Progenitor cell of endocrine pancreas (in vitro differentiated cells): ENCODE data around the gene EDIL3. TPM values are rescaled to one million over a fixed set of nuclear protein-coding genes. Genes with fewer than 3 reads are reported as not detected.

Experiments
- DNase-seq: peaks from one replicate; pipeline ENCODE4 v3.0.0; 2021; ENCODE audit warnings: low spot score; ENCODE audit not compliant: unreplicated experiment
- H3K27ac Mint-ChIP-seq: 2 replicates; pipeline ENCODE4 v1.8.0; 2021; ENCODE audit warnings: mild to moderate bottlenecking, moderate library complexity, mixed read lengths
- H3K27me3 Mint-ChIP-seq: 2 replicates; pipeline ENCODE4 v1.8.0; 2021; ENCODE audit warnings: mixed read lengths
- H3K36me3 Mint-ChIP-seq: 2 replicates; pipeline ENCODE4 v1.8.0; 2022; ENCODE audit warnings: mixed read lengths; ENCODE audit not compliant: insufficient read depth
- H3K4me1 Mint-ChIP-seq: 2 replicates; pipeline ENCODE4 v1.8.0; 2021; ENCODE audit warnings: low read depth, mixed read lengths
- H3K4me3 Mint-ChIP-seq: 2 replicates; pipeline ENCODE4 v1.8.0; 2021; ENCODE audit warnings: low read depth, mild to moderate bottlenecking, moderate library complexity, mixed read lengths
- H3K9me3 Mint-ChIP-seq: 2 replicates; pipeline ENCODE4 v1.8.0; 2021; ENCODE audit warnings: low read depth, mixed read lengths
- CTCF ChIP-seq: fragments of 200-600 bp; sonication (generic); IDR thresholded peaks from one replicate; pipeline ENCODE4 v1.5.0; 2021; ENCODE audit warnings: antibody characterized with exemption, mild to moderate bottlenecking; ENCODE audit not compliant: unreplicated experiment
- total RNA-seq: library from RNA; stranded (reverse); gene quantifications from 2 replicates; pipeline ENCODE4 v1.2.1, GENCODE V29; 2021

EDIL3 gene
- total RNA-seq, 1 donor from 2014 or later: 4.8 TPM

GRCh38 chr5:83956386-83956785 is 428.3 kb downstream of the EDIL3 start:
- H3K36me3 Mint-ChIP-seq: no peaks in the 10 kb centered on the region
- no peak for TF ChIP-seq CTCF
- no peaks in the 10 kb centered on the region for H3K9me3 Mint-ChIP-seq
- H3K4me1 Mint-ChIP-seq: peaks cover 5% of the 10 kb centered on the region
- peaks cover 3% of the 10 kb centered on the region for H3K27me3 Mint-ChIP-seq
- DNase-seq: no peak
- no peak overlapping the region for H3K27ac Mint-ChIP-seq
- H3K4me3 Mint-ChIP-seq: no peak overlapping the region

- TF ChIP-seq CTCF: no peak
- no peak overlapping the region for H3K4me3 Mint-ChIP-seq
- no peaks in the 10 kb centered on the region for H3K9me3 Mint-ChIP-seq
- peaks cover 3% of the 10 kb centered on the region for H3K27me3 Mint-ChIP-seq
- H3K36me3 Mint-ChIP-seq: no peaks in the 10 kb centered on the region
- DNase-seq: no peak
- no peak overlapping the region for H3K27ac Mint-ChIP-seq
- H3K4me1 Mint-ChIP-seq: peaks cover 5% of the 10 kb centered on the region
Measured at GRCh38 chr5:83955916-83956315, 428.8 kb downstream of the EDIL3 start.

GRCh38 chr5:83947763-83948162 is 436.9 kb downstream of the EDIL3 start:
- Mint-ChIP-seq H3K36me3 (no peaks in the 10 kb centered on the region), H3K4me1 (no peaks in the 10 kb centered on the region), H3K27me3 (no peaks in the 10 kb centered on the region), H3K4me3 (no peak overlapping the region), H3K9me3 (no peaks in the 10 kb centered on the region), H3K27ac (no peak overlapping the region)
- TF ChIP-seq CTCF: no peak
- DNase-seq: no peak

- Mint-ChIP-seq H3K27ac (no peak overlapping the region), H3K4me3 (no peak overlapping the region), H3K36me3 (no peaks in the 10 kb centered on the region), H3K27me3 (no peaks in the 10 kb centered on the region), H3K9me3 (no peaks in the 10 kb centered on the region), H3K4me1 (no peaks in the 10 kb centered on the region)
- no peak for DNase-seq
- no peak for TF ChIP-seq CTCF
Measured at GRCh38 chr5:83946516-83946915, 438.2 kb downstream of the EDIL3 start.

GRCh38 chr5:83942155-83942554 is 442.5 kb downstream of the EDIL3 start:
- H3K4me3 Mint-ChIP-seq: no peak overlapping the region
- no peaks in the 10 kb centered on the region for H3K9me3 Mint-ChIP-seq
- H3K27ac Mint-ChIP-seq: no peak overlapping the region
- TF ChIP-seq CTCF: no peak
- no peaks in the 10 kb centered on the region for H3K36me3 Mint-ChIP-seq
- no peaks in the 10 kb centered on the region for H3K4me1 Mint-ChIP-seq
- DNase-seq: no peak
- H3K27me3 Mint-ChIP-seq: no peaks in the 10 kb centered on the region
